Heart right ventricle (tissue), 16 donors: ENCODE measurements around the gene MAP3K21. TPM values are rescaled to one million over a fixed set of nuclear protein-coding genes. Genes with fewer than 3 reads are reported as not detected.

ENCODE experiments used
- ATAC-seq, 8 donors: fragments of 200-7000 bp; cut with Tn5 transposase; one replicate each; pipeline ENCODE4 v1.9.1; 2020; ENCODE audit warnings: mild to moderate bottlenecking in 8 of 8, moderate library complexity in 8 of 8, moderate number of reproducible peaks in 1 of 8
- DNase-seq, 2 donors: peaks; one replicate each; pipeline ENCODE4 v3.0.0-alpha.2; 2020
- H3K27ac ChIP-seq, 10 donors: fragments of 200-600 bp; sonication (generic) in 2 of 10; one replicate each; pipeline versions ENCODE4 v1.5.0 to v1.8.0; 2020 to 2022; ENCODE audit warnings: mild to moderate bottlenecking in 3 of 10
- H3K27me3 ChIP-seq, 7 donors: fragments of 200-600 bp; one replicate each; pipeline ENCODE4 v1.8.0; 2021 to 2022; ENCODE audit warnings: mild to moderate bottlenecking in 2 of 7
- H3K36me3 ChIP-seq, 9 donors: fragments of 200-600 bp; sonication (generic) in 1 of 9; one replicate each; pipeline versions ENCODE4 v1.5.0 to v1.8.0; 2020 to 2022; ENCODE audit warnings: mild to moderate bottlenecking in 2 of 9
- H3K4me1 ChIP-seq, 9 donors: fragments of 200-600 bp; sonication (generic) in 1 of 9; one replicate each; pipeline versions ENCODE4 v1.5.0 to v1.8.0; 2020 to 2022; ENCODE audit warnings: mild to moderate bottlenecking in 4 of 9
- H3K4me3 ChIP-seq, 10 donors: fragments of 200-600 bp; sonication (generic) in 2 of 10; one replicate each; pipeline versions ENCODE4 v1.5.0 to v1.8.0; 2020 to 2022; ENCODE audit warnings: mild to moderate bottlenecking in 7 of 10, moderate library complexity in 2 of 10
- H3K9me3 ChIP-seq, 11 donors: fragments of 200-600 bp in 10 of 11; sonication (generic) in 2 of 11; one replicate each; pipeline versions ENCODE4 v1.5.0 to v1.8.0; 2013 to 2022; ENCODE audit warnings: mild to moderate bottlenecking in 2 of 11, control low read depth in 1 of 11, moderate library complexity in 1 of 11
- CTCF ChIP-seq, 9 donors: fragments of 200-600 bp; sonication (generic) in 2 of 9; IDR thresholded peaks; one replicate each; pipeline versions ENCODE4 v1.5.0 to v1.8.0; 2021 to 2022; ENCODE audit warnings: antibody characterized with exemption in 9 of 9, mild to moderate bottlenecking in 5 of 9, moderate library complexity in 1 of 9
- WGBS, 2 donors: extraction: QIAGEN DNeasy Blood & Tissue Kit; methylation state at CpG; one replicate each; pipeline ENCODE4 v1.1.7; 2013; ENCODE audit warnings: inconsistent platforms in 1 of 2; 5-methylcytosine and 5-hydroxymethylcytosine counted together
- intact Hi-C, 10 donors: fragments of 100-400 bp; cut with DNase I; formaldehyde crosslinking; loops; one replicate each; pipeline versions ENCODE4 v1.11.1 to v1.14.2; 2022
- polyA plus RNA-seq, 2 donors: library from polyadenylated mRNA; stranded (reverse); fragments of 200-250 nt; gene quantifications; one replicate each; pipeline ENCODE4 v1.2.3, GENCODE V29; 2013
- total RNA-seq, 10 donors: library from RNA; stranded (reverse); fragmentation: NEBNext Ultra II Directional in 3 of 10; extraction: Animal tissue kit (Norgen Biotek cat#: 25700) in 3 of 10; gene quantifications; one replicate each; pipeline versions ENCODE4 v1.2.1 to v1.2.4, GENCODE V29; 2021 to 2023
- donor health status: Arrhythmogenic right ventricular cardiomyopathy.
- donor health status: ischemic (EF 13 %, LVEDD 7.1; RV severe dilation, severe dysfunction).
- donor health status: healthy with polysubstance abuse.
- donor health status: DM: no; HTN: yes; CAD: no.
- donor health status: DM: no; HTN: no; CAD: no.
- donor health status: ischemic (EF 25% LVEDD 6.9; RV normal size, moderate dysfunction).
- donor health status: ischemic (EF 25% LVEDD 5.7; RV mildly dilated, moderate dysfunction).
- donor health status: healthy.
- donor health status: DM: yes; HTN: yes; CAD: no.
- donor health status: Ischemic cardiomyopathy.
- donor health status: ischemic (EF 35%, LVEDD 5.7; RV mildly dilated, moderate dysfunction).
- donor health status: nonischemic (EF 11% LVEDD 7.7; RV severe dilation, severe dysfunction).
- donor health status: DM: yes; HTN: yes; CAD: no.
- donor health status: PGD.
- donor health status: ischemic (EF 29% LVEDD 5.4; RV normal size, mild dysfunction).
- donor health status: nonischemic (EF 23%, LVEDD 6.1; RV moderate dilation, normal function).

MAP3K21 gene
- total and polyA plus RNA-seq, 12 donors: 0.07 to 0.47 (median 0.17) TPM

- no peak for TF ChIP-seq CTCF (IDR thresholded peaks at IDR 0.05)
- DNase-seq (no peak), ATAC-seq (no peak)
- H3K9me3 ChIP-seq: no peaks in the 10 kb centered on the region
- no peaks in the 10 kb centered on the region for H3K36me3 ChIP-seq
- intact Hi-C loops: no loop called here
- WGBS, 2 donors: 92 to 94% methylated on average over 6 of the region's 6 CpGs
- no peak overlapping the region for H3K27ac ChIP-seq
- no peak overlapping the region for H3K4me3 ChIP-seq
- no peaks in the 10 kb centered on the region for H3K4me1 ChIP-seq
- peaks cover 0 to 7% (median 0%) of the 10 kb centered on the region in 7 donors for H3K27me3 ChIP-seq
These were observed 45.7 kb downstream of the MAP3K21 start for GRCh38 chr1:233373226-233373625.

DNA sequence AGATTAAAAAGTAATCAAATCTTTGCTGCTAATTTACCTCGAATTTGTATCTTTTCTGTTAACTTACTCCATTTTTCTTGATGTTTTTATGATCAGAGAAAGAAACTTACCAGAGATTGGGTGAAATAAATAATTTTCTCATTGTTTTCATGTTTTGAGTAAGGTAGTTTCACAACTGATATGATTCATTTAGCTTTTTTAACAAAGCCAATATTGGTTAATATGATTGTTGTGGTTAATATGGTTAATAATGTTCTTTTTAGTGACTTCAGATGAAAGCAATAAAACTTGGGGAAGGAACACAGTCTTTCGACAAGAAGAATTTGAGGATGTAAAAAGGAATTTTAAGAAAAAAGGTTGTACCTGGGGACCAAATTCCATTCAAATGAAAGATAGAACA, 48.1 kb downstream of the MAP3K21 start:
- 75 to 77% methylated on average over 2 of the region's 2 CpGs for WGBS, 2 donors
- no peak for TF ChIP-seq CTCF (IDR thresholded peaks at IDR 0.05)
- Histone ChIP-seq H3K27me3 (peaks cover 0 to 5% (median 0%) of the 10 kb centered on the region in 7 donors), H3K4me3 (no peak overlapping the region), H3K27ac (no peak overlapping the region), H3K9me3 (peaks cover 0 to 4% (median 0%) of the 10 kb centered on the region in 11 donors), H3K4me1 (no peaks in the 10 kb centered on the region), H3K36me3 (no peaks in the 10 kb centered on the region)
- intact Hi-C loops: no loop called here
- no peak for ATAC-seq
- no peak for DNase-seq

DNA sequence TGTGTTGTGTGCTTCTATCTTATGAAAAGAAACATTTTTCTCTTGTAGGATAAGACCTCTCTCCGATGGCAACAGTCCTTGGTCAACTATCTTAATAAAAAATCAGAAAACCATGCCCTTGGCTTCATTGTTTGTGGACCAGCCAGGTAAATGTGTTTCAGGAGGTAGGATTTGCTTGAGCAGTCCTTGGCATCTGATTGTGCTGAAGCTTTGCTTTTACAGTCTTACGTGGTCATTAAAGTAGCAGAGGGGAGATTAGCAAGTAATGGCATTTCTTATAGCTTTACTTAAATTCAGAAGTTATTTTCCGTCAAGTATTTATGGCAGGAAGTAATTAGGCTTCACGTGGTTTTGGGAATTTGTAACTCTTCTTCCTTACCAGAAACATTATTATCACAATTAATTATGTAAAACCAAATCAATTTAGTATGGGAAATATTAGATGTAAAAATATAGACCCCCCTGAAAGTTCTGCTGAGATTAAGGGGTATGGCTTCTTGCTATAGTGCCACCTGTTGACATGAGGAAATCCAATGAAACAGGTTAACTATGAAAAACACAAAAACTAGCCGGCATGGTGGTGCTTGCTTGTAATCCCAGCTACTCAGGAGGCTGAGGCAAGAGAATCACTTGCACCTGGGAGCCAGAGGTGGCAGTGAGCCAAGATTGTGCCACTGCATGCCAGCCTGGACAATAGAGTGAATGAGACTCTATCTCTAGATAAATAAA, 49.0 kb downstream of the MAP3K21 start:
- 73 to 79% methylated on average over 5 of the region's 5 CpGs for WGBS, 2 donors
- ATAC-seq (no peak), DNase-seq (no peak)
- no peaks in the 10 kb centered on the region for H3K4me1 ChIP-seq
- no peak overlapping the region for H3K4me3 ChIP-seq
- TF ChIP-seq CTCF (IDR thresholded peaks at IDR 0.05): no peak
- peaks cover 0 to 4% (median 0%) of the 10 kb centered on the region in 11 donors for H3K9me3 ChIP-seq
- intact Hi-C loops: no loop called here
- H3K27ac ChIP-seq: no peak overlapping the region
- no peaks in the 10 kb centered on the region for H3K36me3 ChIP-seq
- peaks cover 0 to 5% (median 0%) of the 10 kb centered on the region in 7 donors for H3K27me3 ChIP-seq

DNA sequence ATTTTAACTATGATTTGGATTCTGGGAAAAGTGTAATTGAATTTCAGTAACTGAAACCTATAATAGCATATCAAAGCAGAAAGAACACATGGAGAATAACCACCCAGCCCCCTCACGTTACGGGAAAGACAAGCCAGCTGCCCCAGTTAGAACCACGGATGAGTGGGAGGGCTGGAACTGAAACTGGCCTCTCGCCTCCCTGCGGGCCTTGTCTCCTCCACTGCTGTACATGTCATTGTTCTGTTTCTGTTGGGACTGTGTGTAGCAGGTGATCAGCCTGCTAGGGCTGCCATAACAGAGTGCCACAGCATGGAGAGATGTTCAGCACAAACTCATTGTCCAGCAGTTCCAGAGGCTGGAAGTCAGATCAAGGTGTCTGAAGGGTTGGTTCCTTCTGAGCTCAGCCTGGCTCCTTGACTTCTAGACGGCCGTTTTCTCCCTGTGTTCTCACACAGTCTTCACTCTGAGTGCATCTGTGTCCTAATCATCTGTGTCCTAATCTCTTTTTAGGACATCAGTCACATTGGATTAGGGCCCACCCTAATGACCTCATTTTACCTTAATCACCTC, 52.4 kb downstream of the MAP3K21 start:
- Histone ChIP-seq H3K27ac (no peak overlapping the region), H3K4me3 (no peak overlapping the region), H3K4me1 (no peaks in the 10 kb centered on the region), H3K36me3 (no peaks in the 10 kb centered on the region), H3K9me3 (peaks cover 0 to 16% (median 0%) of the 10 kb centered on the region in 11 donors), H3K27me3 (peaks cover 0 to 4% (median 0%) of the 10 kb centered on the region in 7 donors)
- intact Hi-C loops: no loop called here
- no peak for DNase-seq
- ATAC-seq: no peak
- no peak for TF ChIP-seq CTCF (IDR thresholded peaks at IDR 0.05)
- 78 to 81% methylated on average over 7 of the region's 7 CpGs for WGBS, 2 donors
